ENCODE data around the gene RAB11B. TPM values are rescaled to one million over a fixed set of nuclear protein-coding genes. Genes with fewer than 3 reads are reported as not detected.

The RAB11B gene
- total and polyA plus RNA-seq, 2 of the 13 experiments (the other 11 are each of a cell fraction or from before 2014, with no cell fraction given): 6.0 to 28.4 TPM

DNA sequence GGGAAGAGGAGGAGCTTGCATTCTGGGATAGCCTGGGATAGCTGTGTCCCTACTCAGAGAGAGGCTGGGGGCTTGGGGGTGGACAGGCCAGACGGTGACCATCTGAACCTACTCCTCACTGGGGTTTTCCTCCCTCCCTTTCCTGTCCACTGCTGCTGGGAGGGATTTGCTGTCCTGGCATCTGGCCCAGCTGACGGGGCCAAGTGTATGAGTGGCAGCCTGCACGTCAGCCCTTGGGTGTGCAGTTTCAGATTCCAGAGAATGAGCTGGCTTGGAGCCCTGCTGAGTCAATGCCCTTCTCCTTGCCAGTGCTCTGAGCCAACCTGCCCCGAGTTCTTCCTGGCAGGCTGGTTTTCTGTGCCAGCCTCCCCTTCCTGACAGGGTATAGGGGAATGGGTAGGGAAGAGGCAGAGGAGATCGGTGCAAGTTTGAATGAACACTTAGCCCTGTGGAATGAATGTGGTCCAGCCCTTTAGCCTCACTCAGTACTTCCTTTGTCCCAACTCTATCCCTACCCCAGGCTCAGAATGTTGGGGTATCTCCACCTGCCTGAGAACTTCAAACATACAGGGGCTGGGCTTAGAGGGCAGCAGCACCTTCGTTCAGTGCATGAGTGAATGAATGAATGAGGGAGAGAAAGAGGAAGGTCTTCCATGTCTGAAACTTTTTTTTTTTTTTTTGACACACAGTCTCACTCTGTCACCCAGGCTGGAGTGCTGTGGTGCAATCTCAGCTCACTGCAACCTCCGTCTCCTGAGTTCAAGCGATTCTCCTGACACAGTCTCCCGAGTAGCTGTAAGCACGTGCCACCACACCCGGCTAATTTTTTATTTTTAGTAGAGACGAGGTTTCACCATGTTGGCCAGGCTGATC is 28.0 kb upstream of the RAB11B start (continued):
- no peak for TF ChIP-seq SMARCC2 (IDR thresholded peaks at IDR 0.05)
- TF ChIP-seq FOSL2 (CRISPR knock-in tag; IDR thresholded peaks at IDR 0.05): peak; percentile 67
- no peak; the same call in 1 of the 2 replicates for TF ChIP-seq PHF21A (CRISPR knock-in tag; IDR thresholded peaks at IDR 0.05)
- 0 out of 2 replicates have a peak, but pooled peaks have one; percentile 46 for TF ChIP-seq ZNF547 (CRISPR knock-in tag; IDR thresholded peaks at IDR 0.05)
- TF ChIP-seq, protein P1, sequence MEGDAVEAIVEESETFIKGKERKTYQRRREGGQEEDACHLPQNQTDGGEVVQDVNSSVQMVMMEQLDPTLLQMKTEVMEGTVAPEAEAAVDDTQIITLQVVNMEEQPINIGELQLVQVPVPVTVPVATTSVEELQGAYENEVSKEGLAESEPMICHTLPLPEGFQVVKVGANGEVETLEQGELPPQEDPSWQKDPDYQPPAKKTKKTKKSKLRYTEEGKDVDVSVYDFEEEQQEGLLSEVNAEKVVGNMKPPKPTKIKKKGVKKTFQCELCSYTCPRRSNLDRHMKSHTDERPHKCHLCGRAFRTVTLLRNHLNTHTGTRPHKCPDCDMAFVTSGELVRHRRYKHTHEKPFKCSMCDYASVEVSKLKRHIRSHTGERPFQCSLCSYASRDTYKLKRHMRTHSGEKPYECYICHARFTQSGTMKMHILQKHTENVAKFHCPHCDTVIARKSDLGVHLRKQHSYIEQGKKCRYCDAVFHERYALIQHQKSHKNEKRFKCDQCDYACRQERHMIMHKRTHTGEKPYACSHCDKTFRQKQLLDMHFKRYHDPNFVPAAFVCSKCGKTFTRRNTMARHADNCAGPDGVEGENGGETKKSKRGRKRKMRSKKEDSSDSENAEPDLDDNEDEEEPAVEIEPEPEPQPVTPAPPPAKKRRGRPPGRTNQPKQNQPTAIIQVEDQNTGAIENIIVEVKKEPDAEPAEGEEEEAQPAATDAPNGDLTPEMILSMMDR (CRISPR knock-in tag; IDR thresholded peaks at IDR 0.05): no peak
- TF ChIP-seq SIX1 (CRISPR knock-in tag; IDR thresholded peaks at IDR 0.05; ENCODE audit: borderline replicate concordance): peak; percentile 37; the same call in 1 of the 2 replicates
- peak; percentile 56; the same call in 1 of the 2 replicates for TF ChIP-seq KLF6 (CRISPR knock-in tag; IDR thresholded peaks at IDR 0.05)
- TF ChIP-seq MAZ (IDR thresholded peaks at IDR 0.05; ENCODE audit: borderline replicate concordance, low read depth, low read length): peak; percentile 54; the same call in 1 of the 2 replicates
- no peak for TF ChIP-seq MAZ (CRISPR knock-in tag; IDR thresholded peaks at IDR 0.05; ENCODE audit: low read depth)
- TF ChIP-seq HCFC1 (IDR thresholded peaks at IDR 0.05; ENCODE audit: low read depth, low read length): no peak
- no peak for TF ChIP-seq ZFP62 (CRISPR knock-in tag; IDR thresholded peaks at IDR 0.05)
- no peak for TF ChIP-seq ZNF776 (CRISPR knock-in tag; IDR thresholded peaks at IDR 0.05)
- peak; percentile 51; the same call in 1 of the 2 replicates for TF ChIP-seq ZNF598 (CRISPR knock-in tag; IDR thresholded peaks at IDR 0.05; ENCODE audit: borderline replicate concordance)
- no peak for TF ChIP-seq PAX8 (CRISPR knock-in tag; IDR thresholded peaks at IDR 0.05; ENCODE audit: borderline replicate concordance)
- no peak for TF ChIP-seq ZFAT (CRISPR knock-in tag; conservative IDR thresholded peaks at IDR 0.05)
- TF ChIP-seq, protein P2, sequence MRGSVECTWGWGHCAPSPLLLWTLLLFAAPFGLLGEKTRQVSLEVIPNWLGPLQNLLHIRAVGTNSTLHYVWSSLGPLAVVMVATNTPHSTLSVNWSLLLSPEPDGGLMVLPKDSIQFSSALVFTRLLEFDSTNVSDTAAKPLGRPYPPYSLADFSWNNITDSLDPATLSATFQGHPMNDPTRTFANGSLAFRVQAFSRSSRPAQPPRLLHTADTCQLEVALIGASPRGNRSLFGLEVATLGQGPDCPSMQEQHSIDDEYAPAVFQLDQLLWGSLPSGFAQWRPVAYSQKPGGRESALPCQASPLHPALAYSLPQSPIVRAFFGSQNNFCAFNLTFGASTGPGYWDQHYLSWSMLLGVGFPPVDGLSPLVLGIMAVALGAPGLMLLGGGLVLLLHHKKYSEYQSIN (CRISPR knock-in tag; IDR thresholded peaks at IDR 0.05; ENCODE audit: borderline replicate concordance): no peak
- TF ChIP-seq, protein P3, sequence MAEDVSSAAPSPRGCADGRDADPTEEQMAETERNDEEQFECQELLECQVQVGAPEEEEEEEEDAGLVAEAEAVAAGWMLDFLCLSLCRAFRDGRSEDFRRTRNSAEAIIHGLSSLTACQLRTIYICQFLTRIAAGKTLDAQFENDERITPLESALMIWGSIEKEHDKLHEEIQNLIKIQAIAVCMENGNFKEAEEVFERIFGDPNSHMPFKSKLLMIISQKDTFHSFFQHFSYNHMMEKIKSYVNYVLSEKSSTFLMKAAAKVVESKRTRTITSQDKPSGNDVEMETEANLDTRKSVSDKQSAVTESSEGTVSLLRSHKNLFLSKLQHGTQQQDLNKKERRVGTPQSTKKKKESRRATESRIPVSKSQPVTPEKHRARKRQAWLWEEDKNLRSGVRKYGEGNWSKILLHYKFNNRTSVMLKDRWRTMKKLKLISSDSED (CRISPR knock-in tag; IDR thresholded peaks at IDR 0.05): no peak
- no peak for TF ChIP-seq SRSF4 (IDR thresholded peaks at IDR 0.05; ENCODE audit: low read depth, low read length, poor library complexity, severe bottlenecking)
- TF ChIP-seq, protein P4, sequence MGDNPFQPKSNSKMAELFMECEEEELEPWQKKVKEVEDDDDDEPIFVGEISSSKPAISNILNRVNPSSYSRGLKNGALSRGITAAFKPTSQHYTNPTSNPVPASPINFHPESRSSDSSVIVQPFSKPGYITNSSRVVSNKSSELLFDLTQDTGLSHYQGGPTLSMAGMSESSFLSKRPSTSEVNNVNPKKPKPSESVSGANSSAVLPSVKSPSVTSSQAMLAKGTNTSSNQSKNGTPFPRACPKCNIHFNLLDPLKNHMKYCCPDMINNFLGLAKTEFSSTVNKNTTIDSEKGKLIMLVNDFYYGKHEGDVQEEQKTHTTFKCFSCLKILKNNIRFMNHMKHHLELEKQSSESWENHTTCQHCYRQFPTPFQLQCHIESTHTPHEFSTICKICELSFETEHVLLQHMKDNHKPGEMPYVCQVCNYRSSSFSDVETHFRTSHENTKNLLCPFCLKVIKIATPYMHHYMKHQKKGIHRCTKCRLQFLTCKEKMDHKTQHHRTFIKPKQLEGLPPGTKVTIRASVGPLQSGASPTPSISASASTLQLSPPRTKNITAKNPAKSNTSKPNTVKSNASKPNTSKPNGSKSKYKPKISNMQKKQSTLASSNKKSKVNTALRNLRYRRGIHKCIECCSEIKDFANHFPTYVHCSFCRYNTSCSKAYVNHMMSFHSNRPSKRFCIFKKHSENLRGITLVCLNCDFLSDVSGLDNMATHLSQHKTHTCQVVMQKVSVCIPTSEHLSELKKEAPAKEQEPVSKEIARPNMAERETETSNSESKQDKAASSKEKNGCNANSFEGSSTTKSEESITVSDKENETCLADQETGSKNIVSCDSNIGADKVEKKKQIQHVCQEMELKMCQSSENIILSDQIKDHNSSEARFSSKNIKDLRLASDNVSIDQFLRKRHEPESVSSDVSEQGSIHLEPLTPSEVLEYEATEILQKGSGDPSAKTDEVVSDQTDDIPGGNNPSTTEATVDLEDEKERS (CRISPR knock-in tag; IDR thresholded peaks at IDR 0.05): no peak
- TF ChIP-seq SMC3 (IDR thresholded peaks at IDR 0.05; ENCODE audit: low read length): no peak
- TF ChIP-seq MAFF (IDR thresholded peaks at IDR 0.05; ENCODE audit: low read depth, low read length): peak; percentile 68
